ENCODE data around the gene SLC26A5.

The SLC26A5 gene

DNA sequence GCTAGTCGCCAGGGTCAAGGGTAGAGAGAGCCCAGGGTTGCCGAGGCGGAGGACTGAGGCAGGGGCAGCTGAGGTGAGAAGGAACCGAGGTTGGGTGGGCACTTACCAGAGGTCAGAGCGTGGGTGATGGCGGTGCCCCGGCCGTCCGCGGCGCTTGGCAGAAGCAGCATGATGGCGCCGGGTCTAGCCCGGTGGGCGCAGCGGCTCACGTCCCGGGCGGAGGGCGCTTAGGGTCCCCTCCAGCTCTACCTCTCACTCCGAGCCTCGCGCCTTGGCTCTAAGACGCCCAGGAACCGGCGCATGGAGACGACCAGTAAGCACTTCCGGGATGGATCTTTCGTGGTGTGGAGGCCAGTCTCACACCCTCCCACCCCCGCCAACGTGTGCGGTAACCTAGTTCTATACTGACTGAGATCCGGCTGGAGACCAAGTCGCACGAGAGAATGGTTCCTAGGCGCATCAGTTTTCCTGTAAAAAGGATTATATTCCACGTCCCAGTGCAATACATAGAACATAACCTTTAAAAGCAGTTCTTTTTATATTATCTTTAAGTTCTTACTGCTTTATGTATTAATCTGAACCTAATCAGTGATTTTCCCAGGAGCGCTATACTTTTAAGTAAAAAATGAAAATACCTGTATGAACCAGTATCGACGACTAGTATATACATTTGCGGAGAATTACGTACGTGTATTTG, 101.4 kb downstream of the SLC26A5 start, which contains the start of gene DNAJC2:
TSS of gene DNAJC2 (minus strand) at position 315 of the 697 bp plus-strand sequence. CDS start at position 170, 145 bp downstream.
- peak; percentile 78 for DNase-seq

DNA sequence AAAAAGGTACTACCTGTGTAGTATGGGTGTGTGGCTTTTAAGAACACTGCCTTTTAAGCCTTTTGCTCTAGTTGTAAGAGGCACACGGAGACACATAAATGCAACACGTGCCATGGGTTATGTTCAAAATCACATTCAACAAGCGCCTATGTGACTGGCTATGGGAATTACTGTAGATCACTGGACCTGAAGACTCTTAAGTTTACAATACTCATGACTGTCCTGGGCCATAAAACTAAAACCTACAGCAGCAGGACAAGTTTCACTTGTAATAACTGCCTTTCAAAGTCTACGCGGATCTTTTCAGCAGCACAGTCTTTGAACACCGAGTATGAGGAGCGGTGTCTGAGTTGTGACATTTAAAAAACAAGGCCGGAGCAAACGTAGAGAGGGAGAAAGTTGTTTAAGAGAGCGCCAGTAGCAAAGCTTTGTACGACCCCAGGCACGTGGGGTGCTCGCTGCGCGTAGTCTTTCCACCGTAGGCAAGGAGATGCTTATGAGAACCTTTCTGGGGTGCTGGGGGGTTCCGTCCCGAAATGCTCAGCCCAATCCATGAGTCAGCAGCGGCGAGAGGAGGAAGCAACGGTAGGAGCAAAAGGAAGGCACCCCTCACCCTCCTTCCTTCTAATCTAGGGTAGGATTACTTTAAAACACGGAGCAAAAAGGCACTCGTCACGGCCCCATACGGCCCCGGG, 102.1 kb downstream of the SLC26A5 start:
- DNase-seq, result peak; percentile 31

DNA sequence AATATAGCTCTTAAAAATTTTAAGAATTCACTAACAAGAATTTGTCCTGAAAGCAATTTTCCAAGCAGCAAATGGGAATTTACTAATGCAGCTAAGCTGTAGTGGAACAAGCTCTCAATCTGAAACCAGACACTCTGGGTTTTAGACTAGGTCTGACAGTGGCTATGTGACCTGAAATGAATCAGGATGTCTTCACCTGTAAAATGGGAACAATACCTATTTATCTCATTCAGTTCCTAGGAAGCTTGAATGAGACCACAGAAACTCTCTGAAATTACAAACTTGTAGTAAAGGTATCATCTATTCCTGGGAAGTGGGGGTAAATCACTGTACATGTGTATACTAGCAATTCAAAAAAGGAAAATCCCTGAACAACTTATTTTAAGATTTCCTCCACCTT, 102.7 kb downstream of the SLC26A5 start:
- DNase-seq, result no peak

DNA sequence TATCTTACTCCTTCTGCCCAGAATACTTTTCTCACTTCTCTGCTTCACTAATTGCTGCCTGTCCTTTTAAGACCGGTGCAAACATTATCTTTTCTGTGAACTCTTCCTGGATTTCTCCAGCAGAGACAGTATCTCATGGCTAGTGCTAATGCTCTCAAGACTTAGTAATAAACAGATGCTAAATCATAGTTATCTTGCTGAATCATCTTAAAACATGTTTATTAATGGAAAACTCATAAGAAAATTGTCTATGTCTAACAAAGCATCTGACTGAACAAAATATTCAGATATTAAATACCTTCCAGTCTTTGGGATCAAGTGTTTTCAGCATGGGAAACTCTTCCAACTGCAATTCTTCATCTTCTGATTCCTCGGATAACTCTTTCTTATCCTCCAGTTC, 104.5 kb downstream of the SLC26A5 start:
- DNase-seq, result no peak

DNA sequence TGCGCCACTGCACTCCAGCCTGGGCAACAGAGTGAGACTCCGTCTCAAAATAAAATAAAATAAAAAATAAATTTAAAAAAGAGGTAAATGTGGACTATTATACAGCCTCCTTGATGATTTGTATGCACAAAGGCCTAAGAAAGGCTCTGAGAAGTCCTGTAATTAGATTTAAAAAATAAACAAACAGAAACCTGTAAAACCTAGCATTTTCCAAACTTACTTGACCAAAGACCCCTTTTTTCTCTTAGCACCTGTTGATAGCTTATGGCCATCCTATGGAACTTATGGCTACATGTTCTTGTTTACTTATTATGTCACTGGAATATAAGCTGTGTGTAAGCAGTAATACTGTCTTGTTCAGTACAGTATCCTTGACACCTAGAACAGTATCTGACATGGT, 107.1 kb downstream of the SLC26A5 start:
- no peak for DNase-seq

DNA sequence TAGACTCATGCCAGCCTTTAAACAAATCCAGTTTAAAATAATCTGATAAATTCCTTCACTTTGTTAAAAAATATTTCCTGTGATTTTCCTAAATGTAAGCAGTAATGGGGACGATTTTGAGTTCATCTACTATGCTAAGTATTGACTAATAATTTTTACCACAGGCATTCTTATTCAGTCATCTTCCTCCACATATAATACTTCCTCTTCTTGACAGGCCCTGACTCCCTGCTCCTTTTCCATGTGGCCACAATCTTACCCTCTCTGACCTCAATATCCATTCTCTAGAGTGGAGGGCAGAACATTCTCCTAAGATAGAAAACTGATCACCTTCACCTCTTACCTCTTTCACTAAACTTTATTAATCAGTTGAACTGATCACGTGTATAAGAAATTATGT, 109.2 kb downstream of the SLC26A5 start:
- no peak for DNase-seq

DNA sequence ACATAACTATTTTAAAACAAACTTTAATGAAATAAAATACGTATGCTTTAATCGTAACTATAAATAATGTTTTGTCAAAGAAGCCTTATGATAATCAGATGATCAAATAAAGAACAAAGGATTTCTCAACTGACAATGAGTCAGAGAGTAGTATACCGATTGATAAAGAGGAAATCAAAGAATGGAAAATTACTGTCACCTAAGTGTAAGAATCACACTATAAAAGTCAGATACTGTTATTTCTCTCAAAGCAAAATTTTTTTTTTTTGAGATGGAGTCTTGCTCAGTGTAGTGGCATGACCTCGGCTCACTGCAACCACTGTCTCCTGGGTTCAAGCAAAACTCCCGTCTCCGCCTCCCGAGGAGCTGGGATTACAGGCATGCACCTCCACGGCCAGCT, 120.3 kb downstream of the SLC26A5 start:
- DNase-seq, result no peak
